Body of pancreas (tissue), 4 donors: ENCODE results near the gene DEK.

ENCODE experiments used
- CTCF ChIP-seq, 7 experiments: fragments of 450-650 bp in 4 of 7; fragments of 200-600 bp in 3 of 7; sonication (generic) in 3 of 7; IDR thresholded peaks; one replicate each; pipeline ENCODE4 v1.5.1; 2016 to 2019; ENCODE audit warnings: antibody characterized with exemption in 7 of 7
- POLR2A ChIP-seq, 3 donors: fragments of 450-650 bp; IDR thresholded peaks; one replicate each; pipeline ENCODE4 v1.6.1; 2016; ENCODE audit warnings: antibody characterized with exemption in 3 of 3, mild to moderate bottlenecking in 2 of 3

GRCh38 chr6:18245642-18246041, 18.7 kb downstream of the DEK start:
- no peak for TF ChIP-seq CTCF (IDR thresholded peaks at IDR 0.05)
- no peak for TF ChIP-seq POLR2A (IDR thresholded peaks at IDR 0.05)
